NCI-H345 treated with DMSO at 0.1 percent for 48 hours (cell line): ENCODE measurements around the gene RHOH.
"Not testable (repeated sequence)": the region's sequence is repeated elsewhere in the genome, so short reads cannot be mapped to it uniquely, and the experiment has no call there.

Experiments used
- DNase-seq: peaks from one replicate; lab custom pipeline; 2025; ENCODE audit not compliant: unreplicated experiment; lab: John Stamatoyannopoulos, UW

The RHOH gene

DNA sequence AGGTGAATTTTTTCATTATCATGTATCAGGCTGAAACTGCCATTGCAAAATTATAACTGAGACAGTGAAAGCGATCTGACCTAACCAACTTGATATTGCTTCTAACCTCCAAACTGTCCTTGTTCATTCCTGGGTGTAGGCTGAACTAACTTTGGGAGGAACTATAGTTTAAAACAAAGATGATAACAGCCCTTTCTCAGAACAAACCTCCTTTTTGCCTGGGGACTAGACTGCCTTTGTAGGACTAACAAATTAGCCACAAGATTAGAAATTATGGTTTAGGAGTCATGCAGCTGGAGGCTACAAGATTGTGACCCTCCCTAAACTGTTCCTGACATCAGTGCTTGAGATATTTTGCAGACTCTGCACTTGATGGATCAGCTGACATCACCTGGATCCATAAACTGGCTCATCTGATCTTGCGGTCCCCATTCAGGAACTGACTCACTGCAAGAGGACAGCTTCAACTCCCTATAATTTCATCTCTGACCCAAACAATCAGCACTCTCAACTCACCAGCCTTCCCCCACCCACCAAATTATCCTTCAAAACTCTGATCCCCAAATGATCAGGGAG lies 93.9 kb downstream of the RHOH start:
- not testable (repeated sequence) for DNase-seq

DNA sequence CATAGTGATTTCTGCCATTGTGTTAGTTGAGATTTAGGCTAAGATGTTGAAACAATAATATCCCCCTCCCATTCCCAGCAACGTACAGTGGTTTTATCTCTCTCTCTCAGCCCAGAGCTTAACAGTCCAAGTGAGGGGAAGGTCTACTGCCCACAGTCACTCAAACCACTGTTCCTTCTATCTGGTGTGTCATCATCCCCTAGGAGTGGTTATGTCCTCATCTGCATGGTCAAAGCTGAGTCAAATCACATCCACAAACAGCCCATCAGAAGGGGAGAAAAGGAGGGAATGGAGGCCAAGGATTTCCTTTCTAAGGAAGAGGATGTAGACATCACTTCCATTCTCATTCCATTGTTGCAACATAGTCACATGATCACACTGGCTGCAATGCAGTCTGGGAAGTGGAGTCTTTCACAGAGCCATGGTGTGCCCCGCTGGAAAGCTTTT lies 95.5 kb downstream of the RHOH start:
- DNase-seq, result no peak

DNA sequence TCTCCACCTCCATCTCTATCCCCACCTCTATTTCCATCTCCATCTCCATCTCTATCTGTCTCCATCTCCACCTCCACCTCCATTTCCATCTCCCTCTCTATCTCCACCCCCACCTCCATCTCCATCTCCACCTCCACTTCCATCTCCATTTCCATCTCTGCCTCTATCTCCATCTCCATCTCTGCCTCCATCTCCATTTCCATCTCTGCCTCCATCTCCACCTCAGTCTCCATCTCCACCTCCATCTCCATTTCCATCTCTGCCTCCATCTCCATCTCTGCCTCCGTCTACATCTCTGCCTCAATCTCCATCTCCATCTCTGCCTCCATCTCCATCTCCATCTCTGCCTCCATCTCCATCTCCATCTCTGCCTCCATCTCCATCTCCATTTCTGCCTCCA lies 97.5 kb downstream of the RHOH start:
- DNase-seq, result no peak

DNA sequence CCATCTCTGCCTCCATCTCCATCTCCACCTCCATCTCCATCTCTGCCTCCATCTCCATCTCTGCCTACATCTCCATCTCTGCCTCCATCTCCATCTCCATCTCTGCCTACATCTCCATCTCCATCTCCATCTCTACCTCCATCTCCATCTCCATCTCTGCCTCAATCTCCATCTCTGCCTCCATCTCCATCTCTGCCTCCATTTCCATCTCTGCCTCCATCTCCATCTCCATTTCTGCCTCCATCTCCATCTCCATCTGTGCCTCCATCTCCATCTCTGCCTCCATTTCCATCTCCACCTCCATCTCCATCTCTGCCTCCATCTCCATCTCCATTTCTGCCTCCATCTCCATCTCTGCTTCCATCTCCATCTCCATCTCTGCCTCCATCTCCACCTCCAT lies 98.2 kb downstream of the RHOH start:
- DNase-seq, result not testable (repeated sequence)

DNA sequence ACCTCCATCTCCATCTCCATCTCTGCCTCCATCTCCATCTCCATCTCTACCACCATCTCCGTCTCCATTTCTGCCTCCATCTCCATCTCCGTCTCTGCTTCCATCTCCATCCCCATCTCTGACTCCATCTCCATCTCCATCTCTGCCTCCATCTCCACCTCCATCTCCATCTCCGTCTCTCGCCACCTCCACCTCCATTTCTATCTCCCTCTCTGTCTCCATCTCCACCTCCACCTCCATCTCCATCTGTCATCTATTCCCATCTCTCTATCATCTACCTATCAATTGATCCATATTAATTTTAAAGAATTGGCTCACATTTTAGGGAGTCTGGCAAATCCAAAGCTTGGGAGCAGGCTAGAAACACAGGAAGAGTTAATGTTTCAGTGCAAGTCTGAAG lies 98.7 kb downstream of the RHOH start:
- no peak for DNase-seq
